HepG2 (cell line): ENCODE measurements around the gene C12orf56. TPM values are rescaled to one million over a fixed set of nuclear protein-coding genes. Genes with fewer than 3 reads are reported as not detected.

Source experiments
- ATAC-seq: fragments of 200-7000 bp; cut with Tn5 transposase; 3 replicates; pipeline ENCODE4 v1.9.1; 2020; ENCODE audit warnings: mild to moderate bottlenecking, moderate library complexity
- BruUV-seq: library from RNA; stranded (reverse); fragments of 400-500 nt; replicated peaks from 2 replicates; lab custom pipeline; 2021; lab: Mats Ljungman, UMichigan
- CTCF ChIA-PET: fragments of 300-600 bp; formaldehyde crosslinking; extraction: SDS; loops from one replicate; lab custom pipeline; 2021; ENCODE audit warnings: low total read pairs, inconsistent platforms, low intra/inter-chr PET ratio; lab: Yijun Ruan, JAX
- POLR2A ChIA-PET: fragments of 350-600 bp; sonication (Branson Sonifier 250); formaldehyde crosslinking; loops from one replicate; lab custom pipeline; 2020; ENCODE audit warnings: antibody characterized with exemption, inconsistent platforms; lab: Yijun Ruan, JAX
- DNase-seq: peaks from one replicate; pipeline ENCODE4 v3.0.0-alpha.2; 2015; ENCODE audit warnings: low spot score
- FAIRE-seq: peaks from 3 replicates; lab custom pipeline; 2011; peaks lifted over from hg19 to GRCh38; lab: Jason Lieb, UNC
- H2AFZ ChIP-seq: one replicate; pipeline ENCODE4 v1.6.1; 2011; ENCODE audit warnings: low read length, inconsistent platforms
- H3K27ac ChIP-seq: fragments of 300-600 bp; 3 replicates; pipeline ENCODE4 v1.8.0; 2011; ENCODE audit warnings: mixed run types, mild to moderate bottlenecking, mixed read lengths, low read length, inconsistent platforms; ENCODE audit not compliant: insufficient read depth; ENCODE audit errors: extremely low read length
- H3K27me3 ChIP-seq, 2 experiments: fragments of 200-600 bp in 1 of 2; 2 replicates in 1 of 2; 3 replicates in 1 of 2; pipeline versions ENCODE4 v1.6.0 to v1.8.0; 2011; ENCODE audit warnings: low read length in 2 of 2, mild to moderate bottlenecking in 2 of 2, moderate library complexity in 2 of 2, inconsistent platforms in 1 of 2; ENCODE audit not compliant: insufficient read depth in 2 of 2, control insufficient read depth in 1 of 2
- H3K36me3 ChIP-seq, 2 experiments: fragments of 200-600 bp in 1 of 2; replicated peaks in 1 of 2; 2 replicates in 1 of 2; 3 replicates in 1 of 2; pipeline versions ENCODE4 v1.5.1 to v1.8.0; 2011; ENCODE audit warnings: low read length in 2 of 2, inconsistent platforms in 1 of 2; ENCODE audit not compliant: insufficient read depth in 2 of 2, control insufficient read depth in 1 of 2
- H3K4me1 ChIP-seq: 2 replicates; pipeline ENCODE4 v1.5.1; 2012; ENCODE audit warnings: low read length, inconsistent platforms; ENCODE audit not compliant: insufficient read depth
- H3K4me2 ChIP-seq: 2 replicates; pipeline ENCODE4 v1.6.0; 2011; ENCODE audit warnings: low read depth, low read length, inconsistent platforms
- H3K4me3 ChIP-seq, 3 experiments: fragments of 200-600 bp in 1 of 3; sonication (generic), shearing (Covaris generic) in 1 of 3; replicated peaks in 1 of 3; 2 replicates each; pipeline ENCODE4 v1.5.1; 2011 to 2016; ENCODE audit warnings: low read length in 3 of 3, inconsistent platforms in 2 of 3, low read depth in 2 of 3, mild to moderate bottlenecking in 2 of 3, control low read depth in 1 of 3, mixed read lengths in 1 of 3; ENCODE audit not compliant: insufficient read depth in 1 of 3
- H3K79me2 ChIP-seq: one replicate; pipeline ENCODE4 v1.6.1; 2011; ENCODE audit warnings: low read length, inconsistent platforms; ENCODE audit not compliant: insufficient read depth
- H3K9ac ChIP-seq: 2 replicates; pipeline ENCODE4 v1.6.0; 2011; ENCODE audit warnings: mild to moderate bottlenecking, low read depth, low read length, inconsistent platforms; ENCODE audit not compliant: insufficient read depth
- H3K9me3 ChIP-seq: 2 replicates; pipeline ENCODE4 v1.5.1; 2012; ENCODE audit warnings: mild to moderate bottlenecking, low read length
- H4K20me1 ChIP-seq: 2 replicates; pipeline ENCODE4 v1.6.0; 2011; ENCODE audit warnings: inconsistent platforms, mild to moderate bottlenecking, low read length, moderate library complexity; ENCODE audit not compliant: insufficient read depth
- KMT2B ChIP-seq: IDR thresholded peaks from 2 replicates; pipeline ENCODE4 v1.6.1; 2016; ENCODE audit warnings: missing genetic modification reagents, missing compliant biosample characterization
- MAFG ChIP-seq: sonication (generic); formaldehyde crosslinking; IDR thresholded peaks from 2 replicates; pipeline ENCODE4 v1.5.1; 2020; ENCODE audit warnings: mild to moderate bottlenecking, missing genetic modification reagents
- NPAS2 ChIP-seq: sonication (generic); formaldehyde crosslinking; IDR thresholded peaks from 2 replicates; pipeline ENCODE4 v1.8.0; 2022; ENCODE audit warnings: mild to moderate bottlenecking, missing genetic modification reagents, borderline replicate concordance
- POLR2AphosphoS5 ChIP-seq: IDR thresholded peaks from 2 replicates; pipeline ENCODE4 v1.6.1; 2012; ENCODE audit warnings: low read depth, low read length
- RFX1 ChIP-seq: fragments of 450-650 bp; IDR thresholded peaks from 2 replicates; pipeline ENCODE4 v1.6.1; 2017
- ZBTB3 ChIP-seq: sonication (generic); formaldehyde crosslinking; IDR thresholded peaks from 2 replicates; pipeline ENCODE4 v1.4.0; 2020; ENCODE audit warnings: low read depth, mild to moderate bottlenecking, moderate library complexity, missing genetic modification reagents, borderline replicate concordance
- ZNF335 ChIP-seq: sonication (generic); formaldehyde crosslinking; IDR thresholded peaks from 2 replicates; pipeline ENCODE4 v1.4.0; 2020; ENCODE audit warnings: missing genetic modification reagents
- ZNF350 ChIP-seq: sonication (generic); formaldehyde crosslinking; IDR thresholded peaks from 2 replicates; pipeline ENCODE4 v1.4.0; 2020; ENCODE audit warnings: mild to moderate bottlenecking, low read depth, missing genetic modification reagents, borderline replicate concordance
- ZNF451 ChIP-seq: sonication (generic); formaldehyde crosslinking; IDR thresholded peaks from 2 replicates; pipeline ENCODE4 v1.5.0; 2020; ENCODE audit warnings: mild to moderate bottlenecking, missing genetic modification reagents
- ZNF512 ChIP-seq: sonication (generic); formaldehyde crosslinking; IDR thresholded peaks from 2 replicates; pipeline ENCODE4 v1.4.0; 2020; ENCODE audit warnings: mild to moderate bottlenecking, missing genetic modification reagents
- in situ Hi-C: cut with HindIII; loops from 2 replicates; pipeline ENCODE4 v1.10.0; 2017; ENCODE audit warnings: low pct_unique_long_range_greater_than_20kb; ENCODE audit not compliant: extremely low pct_ligation_motif_present
- intact Hi-C: fragments of 100-400 bp; cut with micrococcal nuclease; formaldehyde crosslinking; loops from one replicate; pipeline ENCODE4 v1.10.0; 2022; ENCODE audit not compliant: unreplicated experiment
- polyA plus RNA-seq, 8 experiments: library from polyadenylated mRNA; depleted of rRNA in 3 of 8; stranded (reverse) in 7 of 8; unstranded in 1 of 8; fragments of >200 nt; fragmentation: Illumina TruSeq in 4 of 8; extraction: Trizol in 4 of 8; gene quantifications; 2 replicates each; pipeline versions ENCODE4 v1.2.1 to v1.2.3, GENCODE V29; 2011 to 2016; ENCODE audit warnings: low read depth in 4 of 8, missing spikeins in 1 of 8, mixed read lengths in 1 of 8; ENCODE audit not compliant: insufficient read depth in 1 of 8
- total RNA-seq, 5 experiments: library from RNA; depleted of rRNA; stranded (reverse); fragments of >200 nt; fragmentation: Illumina TruSeq; extraction: Trizol; gene quantifications; 2 replicates each; pipeline ENCODE4 v1.2.3, GENCODE V29; 2016; ENCODE audit warnings: low read depth in 1 of 5
- TF ChIP-seq, protein P1 (sequence below): sonication (generic); formaldehyde crosslinking; IDR thresholded peaks from 2 replicates; pipeline ENCODE4 v1.8.1; 2023; ENCODE audit warnings: missing genetic modification reagents, mild to moderate bottlenecking, borderline replicate concordance

C12orf56 gene
- total and polyA plus RNA-seq, 2 of the 13 experiments (the other 11 are each of a cell fraction or from before 2014, with no cell fraction given), result 0.07 TPM; not detected in 1

DNA sequence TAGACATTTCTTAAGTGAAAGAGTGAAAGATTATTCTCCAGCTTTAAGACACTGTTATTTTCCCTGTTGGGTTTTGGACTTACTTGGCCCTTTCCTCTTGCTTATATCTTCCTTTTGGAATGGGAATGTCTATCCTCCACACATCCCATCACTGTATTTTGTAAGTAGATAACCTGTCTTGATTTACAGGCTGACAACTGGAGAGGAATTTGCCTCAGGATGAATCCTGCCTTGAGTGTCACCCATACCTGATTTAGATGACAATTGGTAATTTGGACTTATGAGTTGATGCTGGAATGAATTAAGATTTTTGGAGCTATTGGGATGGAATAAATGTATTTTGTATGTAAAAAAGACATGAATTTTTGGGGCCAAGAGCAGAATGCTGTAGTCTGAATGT, 94.3 kb downstream of the C12orf56 start:
- DNase-seq, result no peak
- Histone ChIP-seq H3K79me2 (no peaks in the 10 kb centered on the region), H3K4me3 (no peak overlapping the region), H3K4me1 (peaks cover 8% of the 10 kb centered on the region; the same call in 1 of the 2 replicates), H4K20me1 (no peaks in the 10 kb centered on the region), H3K36me3 (no peaks in the 10 kb centered on the region), H3K27me3 (peaks cover 0 to 6% of the 10 kb centered on the region in 2 experiments; a peak in 1 of 5 replicates), H2AFZ (no peak overlapping the region), H3K4me2 (no peak overlapping the region), H3K9me3 (no peaks in the 10 kb centered on the region), H3K9ac (no peak overlapping the region), H3K27ac (no peak overlapping the region)
- TF ChIP-seq ZNF335 (no peak), KMT2B (CRISPR knock-in tag) (no peak), MAFG (CRISPR knock-in tag) (no peak), NPAS2 (no peak), ZNF512 (CRISPR knock-in tag) (no peak), ZBTB3 (CRISPR knock-in tag) (no peak), ZNF451 (CRISPR knock-in tag) (no peak), ZNF350 (CRISPR knock-in tag) (no peak), RFX1 (no peak), POLR2AphosphoS5 (no peak)
- TF ChIP-seq, protein P1, sequence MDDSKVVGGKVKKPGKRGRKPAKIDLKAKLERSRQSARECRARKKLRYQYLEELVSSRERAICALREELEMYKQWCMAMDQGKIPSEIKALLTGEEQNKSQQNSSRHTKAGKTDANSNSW (CRISPR knock-in tag), result no peak
- in situ Hi-C loops (no loop called here), intact Hi-C loops (no loop called here)
- FAIRE-seq, result no peak
- no TSS peak for BruUV-seq
- ChIA-PET CTCF (no interaction called here), POLR2A (no interaction called here)
- ATAC-seq, result no peak
